Mesendoderm (in vitro differentiated cells): ENCODE results near the gene AURKA.

Source experiments
- DNase-seq: peaks from one replicate; pipeline ENCODE4 v3.0.0; 2013
- H2AK5ac ChIP-seq: 2 replicates; pipeline ENCODE4 v1.6.1; 2013; ENCODE audit warnings: low read length, inconsistent platforms
- H2BK120ac ChIP-seq: 2 replicates; pipeline ENCODE4 v1.6.1; 2013; ENCODE audit warnings: low read depth, mild to moderate bottlenecking, low read length, moderate library complexity, mixed read lengths
- H2BK15ac ChIP-seq: replicated peaks from 2 replicates; pipeline ENCODE4 v1.6.1; 2013; ENCODE audit warnings: low read depth, mild to moderate bottlenecking, moderate library complexity
- H2BK5ac ChIP-seq: 2 replicates; pipeline ENCODE4 v1.6.1; 2013; ENCODE audit warnings: low read length, inconsistent platforms
- H3K18ac ChIP-seq: 2 replicates; pipeline ENCODE4 v1.6.1; 2013; ENCODE audit warnings: mild to moderate bottlenecking, low read length, mixed read lengths
- H3K23ac ChIP-seq: one replicate; pipeline ENCODE4 v1.6.1; 2013; ENCODE audit warnings: low read length
- H3K27ac ChIP-seq: 2 replicates; pipeline ENCODE4 v1.5.1; 2013; ENCODE audit warnings: low read depth, mild to moderate bottlenecking, inconsistent platforms, low read length, moderate library complexity
- H3K27me3 ChIP-seq: 2 replicates; pipeline ENCODE4 v1.6.1; 2013; ENCODE audit warnings: low read length, control low read depth, mild to moderate bottlenecking, inconsistent platforms; ENCODE audit not compliant: insufficient read depth, poor library complexity
- H3K36me3 ChIP-seq: 2 replicates; pipeline ENCODE4 v1.6.1; 2013; ENCODE audit warnings: low read length, inconsistent platforms; ENCODE audit not compliant: control insufficient read depth, insufficient read depth
- H3K4ac ChIP-seq: one replicate; pipeline ENCODE4 v1.6.1; 2013; ENCODE audit warnings: low read depth, mild to moderate bottlenecking, low read length, moderate library complexity
- H3K4me1 ChIP-seq: 2 replicates; pipeline ENCODE4 v1.6.1; 2013; ENCODE audit warnings: low read depth, low read length, inconsistent platforms; ENCODE audit not compliant: control insufficient read depth
- H3K4me2 ChIP-seq: 2 replicates; pipeline ENCODE4 v1.6.1; 2013; ENCODE audit warnings: low read length
- H3K4me3 ChIP-seq: 2 replicates; pipeline ENCODE4 v1.5.1; 2013; ENCODE audit warnings: mild to moderate bottlenecking, low read length
- H3K56ac ChIP-seq: one replicate; pipeline ENCODE4 v1.6.1; 2013; ENCODE audit warnings: low read length
- H3K79me1 ChIP-seq: 2 replicates; pipeline ENCODE4 v1.6.1; 2013; ENCODE audit warnings: low read length, inconsistent platforms
- H3K79me2 ChIP-seq: 2 replicates; pipeline ENCODE4 v1.6.1; 2013; ENCODE audit warnings: mild to moderate bottlenecking, low read length; ENCODE audit not compliant: control insufficient read depth, insufficient read depth
- H3K9ac ChIP-seq: 2 replicates; pipeline ENCODE4 v1.6.1; 2013; ENCODE audit warnings: low read length, inconsistent platforms
- H4K5ac ChIP-seq: one replicate; pipeline ENCODE4 v1.6.1; 2013; ENCODE audit warnings: low read length
- H4K8ac ChIP-seq: one replicate; pipeline ENCODE4 v1.6.1; 2013; ENCODE audit warnings: low read depth, mild to moderate bottlenecking, control low read depth, low read length, moderate library complexity
- WGBS: extraction: QIAGEN DNeasy Blood & Tissue Kit; methylation state at CpG from one replicate; pipeline ENCODE4 v1.1.7; 2013; ENCODE audit warnings: low lambda C conversion rate, missing lambda C conversion rate; ENCODE audit not compliant: insufficient coverage; ENCODE audit errors: extremely low coverage; 5-methylcytosine and 5-hydroxymethylcytosine counted together

Gene AURKA

DNA sequence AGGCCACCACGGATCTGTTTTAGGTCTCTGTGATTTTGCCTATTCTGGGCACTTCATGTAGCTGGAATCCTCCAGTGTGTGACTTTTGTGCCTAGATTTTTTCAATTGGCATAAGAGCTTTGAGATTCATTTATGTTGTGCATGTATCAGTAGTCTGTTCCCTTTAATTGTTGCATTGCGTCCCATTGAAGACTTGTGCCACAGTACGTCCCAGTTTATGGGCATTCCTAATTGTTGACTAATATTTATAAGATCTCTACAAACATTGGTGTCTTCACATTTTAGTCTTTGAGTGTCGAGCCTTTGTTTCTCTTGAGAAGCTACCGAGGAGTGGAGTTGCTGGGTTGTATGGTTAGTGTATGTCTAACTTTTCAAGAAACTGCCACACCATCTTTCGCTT is 33.9 kb downstream of the AURKA start:
- H3K27ac ChIP-seq, result no peak overlapping the region
- no peaks in the 10 kb centered on the region for H3K36me3 ChIP-seq
- H4K8ac ChIP-seq, result no peak overlapping the region
- H3K9ac ChIP-seq, result no peak overlapping the region
- H3K4me1 ChIP-seq, result no peaks in the 10 kb centered on the region
- no peaks in the 10 kb centered on the region for H3K79me2 ChIP-seq
- H2BK15ac ChIP-seq, result no peak overlapping the region
- H3K79me1 ChIP-seq, result no peaks in the 10 kb centered on the region
- H3K18ac ChIP-seq, result no peak overlapping the region
- H2BK120ac ChIP-seq, result no peak overlapping the region
- no peak overlapping the region for H2BK5ac ChIP-seq
- no peak overlapping the region for H3K4ac ChIP-seq
- WGBS, result no CpG with 5 or more reads among the region's 6 CpGs
- no peak overlapping the region for H3K56ac ChIP-seq
- H3K27me3 ChIP-seq, result no peaks in the 10 kb centered on the region
- no peak for DNase-seq
- H3K4me3 ChIP-seq, result no peak overlapping the region
- no peak overlapping the region for H3K4me2 ChIP-seq
- no peak overlapping the region for H4K5ac ChIP-seq
- H2AK5ac ChIP-seq, result no peak overlapping the region
- no peak overlapping the region for H3K23ac ChIP-seq

DNA sequence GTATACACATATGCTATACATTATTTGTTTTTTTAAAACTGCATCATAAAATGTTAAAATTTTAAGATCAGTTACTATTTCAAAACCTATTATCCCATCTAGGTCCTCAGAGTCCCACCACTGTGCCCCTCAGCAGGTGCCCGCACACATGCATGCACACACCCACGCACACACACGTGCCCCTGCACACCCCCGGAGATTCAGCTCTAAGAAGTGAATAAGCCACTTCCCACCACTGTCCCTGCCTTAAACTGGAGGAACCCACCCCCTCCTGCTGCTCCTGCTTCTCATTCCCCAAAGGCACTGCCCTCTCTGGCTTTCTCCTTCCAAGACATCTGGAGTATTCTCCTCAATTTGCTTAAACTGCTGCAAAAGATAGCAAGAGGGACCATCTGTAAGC is 38.7 kb downstream of the AURKA start:
- no peaks in the 10 kb centered on the region for H3K79me1 ChIP-seq
- H3K9ac ChIP-seq, result no peak overlapping the region
- no peak overlapping the region for H2BK120ac ChIP-seq
- H2BK15ac ChIP-seq, result no peak overlapping the region
- no peak for DNase-seq
- H3K23ac ChIP-seq, result no peak overlapping the region
- H3K79me2 ChIP-seq, result no peaks in the 10 kb centered on the region
- no peak overlapping the region for H4K5ac ChIP-seq
- H3K4me2 ChIP-seq, result no peak overlapping the region
- H4K8ac ChIP-seq, result no peak overlapping the region
- H3K36me3 ChIP-seq, result no peaks in the 10 kb centered on the region
- peaks cover 2% of the 10 kb centered on the region for H3K4me1 ChIP-seq
- H3K4ac ChIP-seq, result no peak overlapping the region
- no CpG with 5 or more reads among the region's 4 CpGs for WGBS
- H2AK5ac ChIP-seq, result no peak overlapping the region
- no peak overlapping the region for H3K27ac ChIP-seq
- H3K4me3 ChIP-seq, result no peak overlapping the region
- H3K18ac ChIP-seq, result no peak overlapping the region
- no peak overlapping the region for H2BK5ac ChIP-seq
- no peaks in the 10 kb centered on the region for H3K27me3 ChIP-seq
- no peak overlapping the region for H3K56ac ChIP-seq

DNA sequence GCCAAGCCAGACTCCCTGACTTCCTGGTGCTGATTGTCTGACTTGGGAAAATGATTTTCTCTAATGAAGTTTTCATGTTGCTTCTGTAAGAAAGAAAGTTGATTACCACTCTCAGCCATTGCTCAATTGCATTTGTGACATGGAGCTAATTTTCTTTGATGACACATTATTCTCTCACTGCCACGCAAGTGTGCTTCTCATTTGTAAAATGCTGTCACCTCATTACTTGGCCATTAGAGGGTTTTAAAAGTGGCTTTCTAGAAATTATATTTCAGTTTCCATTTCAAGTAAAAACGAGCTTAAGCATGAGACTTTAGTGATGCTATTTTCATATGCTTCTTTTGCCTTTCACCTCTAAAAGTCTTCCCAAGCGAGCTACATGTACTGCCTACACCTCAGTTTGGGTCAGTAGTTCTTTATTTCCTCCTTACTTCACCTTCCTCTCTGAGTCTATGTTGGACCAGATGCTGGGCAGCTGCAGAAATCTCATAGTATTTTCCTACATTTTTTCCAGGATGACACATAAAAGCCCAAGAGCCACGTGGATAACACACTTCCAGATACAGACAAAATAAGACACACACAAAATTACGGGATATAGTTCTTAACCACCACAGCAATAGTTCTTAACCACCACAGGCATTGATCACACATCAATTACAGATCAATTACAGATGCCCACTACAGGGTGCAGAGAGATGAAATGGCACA is 39.5 kb downstream of the AURKA start:
- Histone ChIP-seq H3K27ac (no peak overlapping the region), H3K18ac (no peak overlapping the region), H3K36me3 (no peaks in the 10 kb centered on the region), H3K23ac (no peak overlapping the region), H2AK5ac (no peak overlapping the region), H2BK15ac (no peak overlapping the region), H2BK5ac (no peak overlapping the region), H2BK120ac (no peak overlapping the region), H4K8ac (no peak overlapping the region), H3K4me1 (peaks cover 4% of the 10 kb centered on the region), H4K5ac (no peak overlapping the region), H3K79me1 (no peaks in the 10 kb centered on the region), H3K79me2 (no peaks in the 10 kb centered on the region), H3K4me2 (no peak overlapping the region), H3K27me3 (no peaks in the 10 kb centered on the region), H3K56ac (no peak overlapping the region), H3K4ac (no peak overlapping the region), H3K4me3 (no peak overlapping the region), H3K9ac (no peak overlapping the region)
- WGBS, result no CpG with 5 or more reads among the region's 5 CpGs
- DNase-seq, result no peak

DNA sequence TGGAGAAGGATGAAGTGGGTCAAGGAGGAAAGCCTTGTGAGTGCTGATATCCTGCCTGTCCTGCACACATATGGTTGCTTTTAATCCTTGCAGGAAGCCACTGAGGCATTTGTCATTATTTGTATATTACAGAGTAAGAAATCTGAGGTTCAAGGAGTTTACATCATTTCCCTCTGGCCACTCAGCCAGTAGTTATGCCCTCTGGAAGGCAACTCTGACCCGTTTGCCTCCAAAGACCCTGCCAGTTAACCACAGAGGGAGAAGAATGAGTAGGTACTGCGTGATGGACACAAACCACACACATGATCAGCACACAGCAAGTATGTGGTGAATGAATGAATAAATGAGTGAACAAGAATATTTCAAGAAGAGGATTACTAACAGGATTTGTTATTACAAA is 41.2 kb downstream of the AURKA start:
- Histone ChIP-seq H2BK15ac (no peak overlapping the region), H3K4me1 (peaks cover 4% of the 10 kb centered on the region), H4K8ac (no peak overlapping the region), H3K27me3 (no peaks in the 10 kb centered on the region), H3K27ac (no peak overlapping the region), H3K4me2 (no peak overlapping the region), H3K36me3 (no peaks in the 10 kb centered on the region), H2AK5ac (no peak overlapping the region), H3K79me1 (no peaks in the 10 kb centered on the region), H2BK120ac (no peak overlapping the region), H3K23ac (no peak overlapping the region), H3K18ac (no peak overlapping the region), H2BK5ac (no peak overlapping the region), H3K4me3 (no peak overlapping the region), H3K9ac (no peak overlapping the region), H4K5ac (no peak overlapping the region), H3K79me2 (no peaks in the 10 kb centered on the region), H3K4ac (no peak overlapping the region), H3K56ac (no peak overlapping the region)
- DNase-seq, result no peak
- no CpG with 5 or more reads among the region's 2 CpGs for WGBS

DNA sequence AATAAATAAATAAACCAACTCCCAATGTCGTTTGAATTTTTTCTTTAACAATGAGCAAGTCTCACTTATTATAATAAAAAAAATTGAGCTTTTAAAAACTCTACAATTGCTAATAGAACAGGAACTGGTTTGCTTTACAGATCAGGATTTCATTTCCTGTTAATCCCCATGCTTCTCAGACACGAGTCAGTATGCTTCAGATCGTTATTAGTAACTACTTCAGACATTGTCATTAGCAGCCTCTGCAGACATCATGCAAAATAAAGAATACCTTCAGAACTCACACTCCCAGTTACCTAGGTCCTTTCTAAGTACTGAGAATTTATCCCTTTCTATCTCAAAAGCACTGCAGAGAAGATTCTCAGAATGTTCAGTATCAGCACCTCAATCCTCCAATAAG is 43.3 kb downstream of the AURKA start:
- Histone ChIP-seq H3K4me2 (no peak overlapping the region), H3K79me2 (no peaks in the 10 kb centered on the region), H3K27ac (no peak overlapping the region), H3K56ac (no peak overlapping the region), H4K5ac (no peak overlapping the region), H3K4me3 (no peak overlapping the region), H3K4ac (no peak overlapping the region), H2BK15ac (no peak overlapping the region), H3K27me3 (no peaks in the 10 kb centered on the region), H2AK5ac (no peak overlapping the region), H3K79me1 (no peaks in the 10 kb centered on the region), H3K9ac (no peak overlapping the region), H3K36me3 (no peaks in the 10 kb centered on the region), H2BK5ac (no peak overlapping the region), H3K23ac (no peak overlapping the region), H2BK120ac (no peak overlapping the region), H3K4me1 (peaks cover 8% of the 10 kb centered on the region), H4K8ac (no peak overlapping the region), H3K18ac (no peak overlapping the region)
- peak; percentile 16 for DNase-seq
- WGBS, result no CpG with 5 or more reads among the region's 3 CpGs

DNA sequence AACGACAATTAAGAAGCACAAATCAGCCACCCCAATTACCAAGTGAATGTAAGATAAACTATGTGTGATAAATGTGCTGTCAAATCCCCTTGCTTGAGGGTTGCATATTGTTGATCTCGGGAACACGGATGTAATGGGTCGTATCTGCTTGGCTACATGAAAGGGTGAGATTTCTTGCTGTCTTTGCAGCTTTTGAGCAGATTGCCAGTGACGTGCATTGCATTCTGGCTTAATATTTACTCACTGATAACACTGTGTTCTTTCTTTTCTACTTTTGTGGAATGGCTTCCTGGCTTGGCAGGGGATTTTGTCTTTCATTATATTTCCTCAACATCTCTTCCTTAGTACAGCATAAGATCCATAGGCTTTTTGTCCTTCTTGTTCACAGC is 43.7 kb downstream of the AURKA start:
- H2BK5ac ChIP-seq, result no peak overlapping the region
- H2BK15ac ChIP-seq, result no peak overlapping the region
- no peak overlapping the region for H2AK5ac ChIP-seq
- H3K27ac ChIP-seq, result no peak overlapping the region
- no peak overlapping the region for H4K5ac ChIP-seq
- H3K4ac ChIP-seq, result no peak overlapping the region
- no peak overlapping the region for H3K9ac ChIP-seq
- peaks cover 8% of the 10 kb centered on the region for H3K4me1 ChIP-seq
- no peak overlapping the region for H2BK120ac ChIP-seq
- H3K27me3 ChIP-seq, result no peaks in the 10 kb centered on the region
- H3K36me3 ChIP-seq, result no peaks in the 10 kb centered on the region
- DNase-seq, result peak; percentile 64
- H3K23ac ChIP-seq, result no peak overlapping the region
- no peak overlapping the region for H3K4me3 ChIP-seq
- H3K79me2 ChIP-seq, result no peaks in the 10 kb centered on the region
- no peak overlapping the region for H4K8ac ChIP-seq
- no CpG with 5 or more reads among the region's 5 CpGs for WGBS
- no peak overlapping the region for H3K18ac ChIP-seq
- peak overlapping the region; percentile 53 for H3K56ac ChIP-seq
- no peak overlapping the region for H3K4me2 ChIP-seq
- no peaks in the 10 kb centered on the region for H3K79me1 ChIP-seq
